NCI-H526 treated with DMSO at 0.1 percent for 48 hours (cell line): Measurements from ENCODE around the gene TTC29.
"Not testable (repeated sequence)": the region's sequence is repeated elsewhere in the genome, so short reads cannot be mapped to it uniquely, and the experiment has no call there.

Experiments
- DNase-seq: peaks from one replicate; lab custom pipeline; 2025; lab: John Stamatoyannopoulos, UW

TTC29 gene

GRCh38 chr4:146855761-146856160 is 89.9 kb downstream of the TTC29 start:
- DNase-seq: no peak

DNA sequence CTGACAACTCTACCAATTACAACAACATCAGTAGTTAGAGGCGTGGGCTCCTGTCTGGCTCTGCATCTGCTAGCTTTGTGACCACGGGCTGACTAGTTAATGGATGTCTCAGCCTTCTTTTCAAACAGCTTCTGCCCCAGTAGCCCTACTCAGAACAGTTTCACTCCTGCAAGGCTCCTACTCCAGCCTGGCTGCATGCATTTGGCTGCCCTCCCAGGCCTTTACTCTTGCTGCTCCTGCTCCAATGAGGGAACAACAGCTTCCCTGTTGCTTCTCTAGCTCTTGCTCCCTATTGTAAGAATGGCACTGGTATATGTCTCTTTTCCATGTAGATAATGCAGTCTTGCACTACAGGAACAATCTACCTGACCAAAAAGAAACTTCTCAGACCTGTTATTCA is 93.3 kb downstream of the TTC29 start:
- no peak for DNase-seq

- DNase-seq: no peak
These were observed 98.3 kb downstream of the TTC29 start for GRCh38 chr4:146847345-146847744.

DNA sequence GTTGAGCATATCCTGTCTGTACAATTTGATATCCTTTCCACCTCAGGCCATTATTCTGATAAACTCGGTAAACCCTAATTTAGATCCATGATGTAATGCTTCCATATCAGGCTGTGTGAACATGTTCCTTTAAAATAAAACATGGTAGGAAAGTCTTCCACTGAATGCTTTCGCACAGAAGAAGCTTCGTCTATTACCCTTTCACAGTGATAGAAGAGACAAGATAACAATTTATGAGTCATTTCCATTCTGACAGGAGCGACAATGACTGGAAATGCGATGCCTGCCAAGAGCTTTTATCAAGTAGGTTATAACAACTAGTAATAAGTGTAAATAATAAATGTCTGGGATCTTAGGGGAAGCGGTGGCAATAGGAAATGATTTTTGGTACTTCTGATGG is 98.8 kb downstream of the TTC29 start:
- DNase-seq: no peak

DNA sequence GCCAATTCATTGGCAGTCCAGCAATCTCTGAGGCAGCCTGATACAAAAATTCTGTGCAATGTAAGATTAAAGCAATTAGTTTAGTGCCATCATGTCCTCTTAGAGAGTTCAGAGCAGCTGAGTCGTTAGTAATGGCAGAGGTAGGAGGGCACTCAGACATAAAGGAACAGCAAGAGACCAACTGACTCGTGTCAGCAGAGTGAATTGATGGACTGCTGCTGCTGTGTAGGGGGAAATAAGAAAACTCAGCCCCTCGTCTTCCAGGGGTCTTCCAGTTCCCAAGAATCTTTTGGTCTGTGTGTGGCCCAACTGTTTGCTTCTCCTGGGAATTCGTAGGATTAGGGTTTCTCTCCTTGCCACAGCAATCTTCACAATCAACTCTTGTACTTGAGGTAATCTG is 100.9 kb downstream of the TTC29 start:
- DNase-seq: no peak

GRCh38 chr4:146842876-146843275 is 102.8 kb downstream of the TTC29 start:
- DNase-seq: no peak

- no peak for DNase-seq
These were observed 104.9 kb downstream of the TTC29 start for GRCh38 chr4:146840731-146841130.

DNA sequence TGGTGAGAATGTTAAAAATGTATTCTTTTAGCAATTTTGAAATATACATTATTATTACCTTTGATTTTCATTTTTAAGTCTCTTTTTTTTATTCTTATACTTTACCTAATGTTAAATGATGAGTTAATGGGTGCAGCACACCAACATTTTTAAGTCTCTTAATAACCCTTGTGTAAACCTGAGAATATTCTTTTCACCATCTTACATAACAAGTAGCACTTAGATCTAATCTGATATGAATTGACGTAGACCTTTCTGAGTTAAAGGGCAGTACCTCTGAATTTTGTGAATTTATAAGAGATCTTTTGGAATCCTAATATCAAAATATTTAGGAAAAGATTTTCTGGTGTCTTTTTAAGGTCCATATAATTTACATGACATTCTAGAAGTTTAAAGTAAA is 110.6 kb downstream of the TTC29 start:
- no peak for DNase-seq

DNA sequence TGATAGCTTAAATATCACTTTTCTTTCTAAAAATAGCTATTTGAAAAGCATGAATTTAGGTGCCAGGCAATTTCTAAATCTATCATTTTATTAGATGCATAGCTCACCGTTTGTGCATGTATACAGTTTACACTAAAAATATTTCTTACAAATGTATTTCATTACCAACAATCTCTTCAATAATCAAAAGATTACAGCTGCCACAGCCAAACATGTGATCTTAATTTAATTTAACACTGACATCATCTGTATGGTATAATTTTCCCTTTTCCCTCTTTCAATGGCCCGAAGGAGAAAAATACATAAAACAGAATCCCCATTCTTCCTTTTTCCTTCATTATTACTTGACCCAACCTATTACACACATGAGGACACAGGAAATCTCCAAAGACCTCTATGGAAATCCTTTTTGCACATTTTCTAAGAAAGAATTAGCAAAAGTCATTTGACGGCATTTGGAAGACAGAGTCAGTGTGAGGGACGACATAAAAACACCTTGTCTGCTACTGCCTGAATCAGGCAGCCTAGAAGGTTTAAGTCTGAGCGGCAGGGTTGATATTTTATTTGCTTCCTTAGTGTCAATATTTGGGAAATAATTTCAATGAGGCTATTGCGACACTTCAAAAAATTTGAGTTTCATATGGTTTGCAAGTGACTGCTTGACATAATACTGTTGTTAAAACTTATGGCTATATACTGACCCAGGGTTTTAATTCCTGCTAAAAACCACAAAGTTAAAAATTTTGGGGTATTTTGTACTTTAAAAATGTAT is 111.2 kb downstream of the TTC29 start:
- DNase-seq: no peak

DNA sequence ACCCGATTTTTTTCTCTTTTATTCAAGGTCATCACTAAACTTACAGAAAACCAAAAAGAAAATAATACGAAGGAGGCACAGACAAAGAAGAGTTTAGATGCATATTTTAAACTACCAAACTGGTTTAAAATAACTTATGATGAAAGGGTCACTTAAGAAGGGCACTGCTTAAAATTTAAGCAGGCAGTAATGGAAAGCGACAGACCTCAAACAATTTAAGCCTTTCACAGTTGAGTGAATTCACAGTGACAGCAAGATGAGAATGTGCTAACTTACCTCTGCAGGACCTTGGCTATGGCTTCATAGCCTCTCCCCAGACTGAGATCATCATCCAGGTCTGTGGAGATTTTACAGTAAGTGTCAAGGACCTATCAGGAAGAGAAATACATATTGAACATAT is 112.1 kb downstream of the TTC29 start:
- DNase-seq: no peak

DNA sequence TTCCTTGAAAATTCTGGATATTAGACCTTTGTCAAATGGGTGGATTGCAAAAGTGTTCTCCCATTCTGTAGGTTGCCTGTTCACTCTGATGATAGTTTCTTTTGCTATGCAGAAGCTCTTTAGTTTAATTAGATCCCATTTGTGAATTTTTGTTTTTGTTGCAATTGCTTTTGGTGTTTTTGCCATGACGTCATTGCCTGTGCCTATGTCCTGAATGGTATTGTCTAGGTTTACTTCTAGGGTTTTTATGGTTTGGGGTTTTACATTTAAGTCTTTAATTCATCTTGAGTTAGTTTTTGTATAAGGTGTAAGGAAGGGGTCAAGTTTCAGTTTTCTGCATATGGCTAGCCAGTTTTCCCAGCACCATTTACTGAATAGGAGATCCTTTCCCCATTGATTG is 122.7 kb downstream of the TTC29 start:
- not testable (repeated sequence) for DNase-seq

DNA sequence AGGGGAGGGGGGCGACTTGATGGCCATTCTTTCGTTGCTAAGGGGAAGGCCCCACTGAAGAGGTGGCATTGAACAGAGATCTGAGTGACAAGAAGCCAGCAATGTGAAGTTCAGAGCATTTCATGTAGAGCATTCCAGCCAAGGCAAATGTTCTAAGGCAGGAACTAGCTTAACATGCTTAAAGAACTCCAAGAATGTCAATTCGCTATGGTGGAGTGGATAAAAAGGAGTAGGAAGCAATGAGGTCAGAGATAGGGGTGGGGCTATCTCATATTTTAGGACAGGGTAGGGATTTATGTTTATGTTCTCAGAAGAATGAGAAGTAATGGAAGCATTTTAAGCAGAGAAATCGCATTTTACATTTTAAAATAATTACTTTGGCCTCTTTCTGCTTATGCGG is 130.9 kb downstream of the TTC29 start:
- no peak for DNase-seq

- DNase-seq: no peak
These were observed 150.0 kb downstream of the TTC29 start for GRCh38 chr4:146795711-146796110.

GRCh38 chr4:146793727-146794126 is 151.9 kb downstream of the TTC29 start:
- no peak for DNase-seq

DNA sequence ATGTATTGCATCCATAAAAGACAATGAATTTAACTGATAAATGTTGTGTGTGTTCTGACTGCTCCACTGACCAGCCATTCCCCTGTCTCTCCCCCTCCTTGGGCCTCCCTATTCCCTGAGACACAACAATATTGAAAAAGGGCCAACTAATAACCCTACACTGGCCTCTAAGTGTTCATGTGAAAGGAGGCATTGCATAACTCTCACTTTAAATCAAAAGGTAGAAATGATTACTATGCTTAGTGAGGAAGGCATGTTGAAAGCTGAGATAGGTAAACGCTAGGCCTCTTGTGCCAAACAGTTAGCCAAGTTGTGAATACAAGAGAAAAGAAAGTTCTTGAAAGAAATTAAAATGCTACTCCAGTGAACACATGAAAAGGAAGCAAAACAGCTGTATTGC is 154.2 kb downstream of the TTC29 start:
- no peak for DNase-seq

DNA sequence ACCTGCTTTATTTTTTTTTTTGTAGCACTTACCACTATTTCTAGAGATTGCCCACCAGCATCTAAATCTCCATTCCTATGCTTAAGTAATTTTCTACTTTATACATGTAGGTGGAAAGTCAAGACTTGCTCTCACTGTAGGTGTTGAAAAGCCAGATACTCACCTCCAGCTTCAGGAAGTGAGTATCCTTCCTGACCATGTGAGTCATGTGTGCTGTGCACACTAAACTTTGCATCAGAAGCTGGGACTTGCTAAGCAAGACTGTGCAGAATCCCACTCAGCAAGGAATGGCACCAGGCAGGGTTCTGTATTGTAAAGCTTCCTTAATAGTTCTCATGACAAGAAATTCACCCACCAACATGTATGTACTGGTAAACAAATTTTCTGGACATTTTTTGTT is 155.1 kb downstream of the TTC29 start:
- DNase-seq: no peak

- DNase-seq: no peak
These were observed 157.9 kb downstream of the TTC29 start for GRCh38 chr4:146787731-146788130.

GRCh38 chr4:146776691-146777090 is 169.0 kb downstream of the TTC29 start:
- DNase-seq: no peak

- DNase-seq: no peak
These were observed 182.1 kb downstream of the TTC29 start for GRCh38 chr4:146763560-146763959.

- DNase-seq: no peak
These were observed 183.6 kb downstream of the TTC29 start for GRCh38 chr4:146762016-146762415.

GRCh38 chr4:146742416-146742815 is 203.2 kb downstream of the TTC29 start:
- no peak for DNase-seq

DNA sequence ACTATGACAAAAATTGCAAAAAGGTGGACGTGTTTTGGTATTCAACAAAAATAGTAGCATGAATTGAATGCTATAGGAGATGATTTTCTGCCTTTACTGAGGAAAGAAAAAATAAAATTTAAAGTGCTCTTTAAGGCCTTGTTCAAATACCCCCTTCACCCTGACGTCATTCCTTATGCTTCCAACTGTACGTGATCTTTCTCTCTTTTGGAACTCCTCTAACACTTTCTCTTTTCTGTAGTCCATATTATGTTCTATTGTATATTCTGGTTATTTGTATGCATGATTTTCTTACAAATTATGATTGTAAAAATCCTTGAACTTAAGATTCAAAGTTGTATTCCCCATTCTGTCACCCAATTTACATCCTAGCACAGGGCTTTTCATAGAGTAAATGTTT is 206.5 kb downstream of the TTC29 start:
- no peak for DNase-seq

DNA sequence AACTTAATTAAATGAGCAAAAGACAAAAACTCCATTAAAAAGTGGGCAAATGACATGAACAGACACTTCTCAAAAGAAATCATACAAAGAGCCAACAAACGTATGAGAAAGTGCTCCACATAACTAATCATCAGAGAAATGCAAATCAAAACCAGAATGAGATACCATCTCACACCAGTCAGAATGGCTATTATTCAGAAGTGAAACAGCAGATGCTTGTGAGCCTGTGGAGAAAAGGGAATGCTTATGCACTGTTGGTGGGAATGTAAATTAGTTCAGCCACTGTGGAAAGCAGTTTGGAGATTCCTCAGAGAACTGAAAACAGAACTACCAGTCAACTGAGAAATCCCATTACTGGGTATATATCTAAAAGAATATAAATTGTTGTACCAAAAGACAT is 222.1 kb downstream of the TTC29 start:
- peak; percentile 55 for DNase-seq

DNA sequence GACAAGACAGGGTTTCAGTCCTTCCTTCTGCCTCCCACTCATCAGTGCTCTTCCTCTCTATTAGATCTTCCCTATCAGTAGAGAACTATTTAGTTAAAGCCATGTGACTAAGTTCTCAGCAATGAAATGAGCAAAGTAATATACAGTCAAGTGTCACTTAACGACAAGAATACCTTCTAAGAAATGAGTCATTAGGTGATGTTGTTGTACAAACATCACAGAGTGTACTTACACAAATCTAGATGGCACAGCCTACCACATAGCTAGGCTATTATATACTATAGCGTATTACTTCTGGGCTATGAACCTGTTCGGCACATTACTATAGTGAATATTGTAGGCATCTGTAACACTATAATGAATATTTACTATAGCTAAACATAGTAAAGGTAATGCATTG is 235.7 kb downstream of the TTC29 start:
- DNase-seq: no peak
